CD4-positive, alpha-beta T cell treated with Interferon alpha-2 for 1 hour (primary cell): ENCODE data around the gene OSBPL10.

Source experiments
- DNase-seq, 2 donors: peaks; one replicate each; pipeline ENCODE4 v3.0.0-alpha.2; 2020 to 2022

Gene OSBPL10

DNA sequence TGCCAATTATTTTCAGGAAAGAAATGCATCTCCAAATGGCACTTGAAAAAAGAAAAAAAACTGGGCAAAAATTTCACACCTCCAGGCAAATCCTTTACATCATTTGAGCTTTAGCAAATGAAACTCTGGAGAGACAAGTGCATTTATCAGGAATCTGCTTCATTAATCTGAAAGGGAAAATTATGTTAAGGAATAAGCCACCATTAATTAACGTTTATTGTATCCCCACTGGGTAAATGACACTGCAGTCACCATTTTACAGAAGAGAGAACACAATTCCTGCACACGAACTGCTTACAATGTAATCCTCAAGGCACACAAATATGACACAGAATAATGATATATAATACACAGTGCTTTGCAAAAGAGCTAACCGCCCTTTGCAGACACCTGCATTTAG lies 217.3 kb downstream of the OSBPL10 start:
- no peak for DNase-seq

DNA sequence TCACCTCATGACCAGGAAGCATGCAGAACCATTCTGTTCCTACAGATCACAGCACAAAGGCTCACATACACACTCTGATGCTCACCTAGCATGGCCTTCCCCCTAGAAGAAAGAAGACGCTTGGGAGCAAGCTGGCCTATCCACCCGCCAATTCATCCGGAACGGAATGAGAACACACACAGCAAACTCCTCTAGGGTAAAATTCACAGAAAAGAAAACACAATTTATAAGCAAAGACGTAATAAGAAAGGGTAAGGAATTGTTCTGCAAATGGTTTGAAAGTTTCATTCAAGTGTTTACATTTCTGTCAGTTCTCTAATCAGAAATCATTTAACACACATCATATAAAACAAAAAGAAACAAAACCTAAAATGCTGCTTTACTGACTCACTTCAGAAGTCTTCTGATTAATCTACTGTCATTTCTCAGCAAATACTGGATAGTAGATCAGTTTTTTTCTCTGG lies 218.1 kb downstream of the OSBPL10 start:
- no peak for DNase-seq

DNA sequence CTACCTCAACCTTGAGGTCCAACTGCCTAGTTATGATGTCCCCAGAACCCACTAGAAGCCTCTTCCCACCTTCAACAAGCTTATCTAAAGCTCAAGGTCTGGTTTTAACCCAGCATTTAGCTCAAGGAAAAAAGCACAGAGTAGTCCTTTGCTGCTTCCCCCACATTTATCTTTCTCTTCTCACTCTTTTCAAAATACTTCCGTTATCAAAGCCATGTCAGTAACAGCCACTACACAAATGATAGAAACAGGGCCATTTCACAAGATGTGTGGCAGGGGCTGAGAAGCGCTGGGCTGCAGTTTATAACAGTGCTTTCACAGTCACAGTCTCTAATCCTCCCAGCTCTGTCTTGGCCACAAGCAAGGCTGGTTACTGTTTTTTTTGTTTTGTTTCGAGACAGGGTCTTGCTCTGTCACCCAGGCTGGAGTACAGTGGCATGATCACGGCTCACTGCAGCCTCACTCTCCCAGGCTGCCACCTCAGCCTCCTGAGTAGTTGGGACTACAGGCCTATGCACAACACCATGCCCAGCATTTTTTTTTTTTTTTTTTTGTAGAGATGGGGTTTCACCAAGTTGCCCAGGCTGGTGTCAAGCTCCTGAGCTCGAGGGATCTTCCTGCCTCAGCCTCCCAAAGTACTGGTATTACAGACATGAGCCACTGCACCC lies 218.8 kb downstream of the OSBPL10 start:
- no peak for DNase-seq

DNA sequence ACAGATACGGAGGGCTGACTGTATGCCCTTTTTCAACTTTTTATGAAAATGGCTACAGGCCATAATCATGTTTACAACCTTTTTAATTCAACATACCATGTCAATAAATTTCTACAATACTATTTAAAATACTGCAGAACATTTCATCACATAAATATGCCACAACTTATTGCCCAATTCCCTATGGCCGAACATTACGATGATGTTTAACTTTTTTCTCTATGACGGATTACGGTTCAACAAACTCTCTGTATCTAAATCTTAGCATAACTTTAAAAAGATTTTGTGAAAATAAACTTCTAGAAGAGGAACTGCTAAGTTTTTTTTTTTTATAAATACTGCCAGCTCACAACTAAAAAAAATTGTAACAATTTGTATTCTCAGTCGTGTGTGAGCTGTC lies 220.4 kb downstream of the OSBPL10 start:
- no peak for DNase-seq

DNA sequence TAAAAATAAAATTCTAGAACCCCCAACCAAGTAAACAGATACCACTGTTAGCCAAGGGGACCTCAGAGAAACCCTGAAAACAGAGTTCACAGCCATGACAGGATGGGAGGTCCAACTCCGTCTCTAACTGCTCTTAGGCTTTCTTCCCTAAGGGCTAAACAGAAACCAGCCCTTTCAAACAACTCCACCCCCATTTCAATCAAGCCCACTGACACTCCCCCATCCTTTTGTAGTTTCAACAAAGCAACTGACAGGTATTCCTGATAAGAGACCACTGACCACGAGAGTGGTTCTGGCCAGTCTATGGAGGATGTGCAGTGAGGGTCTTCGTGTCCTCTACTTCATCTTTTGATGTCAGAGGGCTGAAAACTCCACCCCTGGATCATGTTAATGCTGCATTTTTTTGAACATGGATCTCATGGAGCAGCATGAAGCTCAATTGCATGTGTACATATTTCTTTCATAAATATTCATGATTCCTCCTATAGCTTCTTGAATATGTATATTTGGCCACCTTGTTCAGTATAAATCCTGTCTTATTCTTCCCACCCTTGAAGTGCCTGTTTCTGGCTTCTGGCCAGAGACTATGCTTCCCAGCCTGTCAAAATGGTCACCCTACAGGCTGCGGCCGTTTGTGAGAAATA lies 222.6 kb downstream of the OSBPL10 start:
- no peak for DNase-seq

DNA sequence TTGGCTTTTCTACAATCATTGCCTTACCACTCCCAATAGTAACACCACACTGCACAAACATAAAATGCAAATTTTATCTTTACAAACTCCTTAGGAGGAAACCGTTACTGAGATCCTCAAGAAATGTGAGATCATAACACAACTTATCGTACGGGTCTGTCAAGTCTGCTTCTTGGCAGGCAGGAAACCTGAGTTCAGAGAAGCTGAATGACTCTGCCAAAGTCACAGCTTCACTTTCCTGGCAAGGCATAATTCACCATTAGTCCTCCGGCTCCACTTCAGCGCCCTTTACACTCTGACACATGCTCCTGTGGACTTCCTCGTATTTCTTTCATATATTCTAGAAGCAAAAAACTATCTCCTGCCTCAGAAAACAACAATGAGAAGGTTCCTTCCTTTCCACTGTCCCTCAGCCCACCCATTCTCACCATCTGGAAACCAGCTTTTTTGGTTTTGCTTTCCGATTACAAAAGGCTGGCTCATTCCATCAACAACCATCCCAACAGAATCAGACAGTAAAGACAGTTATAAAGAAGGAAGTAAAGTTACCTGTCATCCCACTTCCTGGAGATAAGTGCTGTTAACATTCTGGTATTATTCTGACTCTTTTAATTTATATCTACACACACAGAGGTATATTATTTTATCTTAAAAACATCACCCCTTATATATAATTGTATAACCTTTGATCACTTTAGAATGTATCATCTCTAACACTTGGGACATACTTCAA lies 225.0 kb downstream of the OSBPL10 start:
- no peak for DNase-seq

DNA sequence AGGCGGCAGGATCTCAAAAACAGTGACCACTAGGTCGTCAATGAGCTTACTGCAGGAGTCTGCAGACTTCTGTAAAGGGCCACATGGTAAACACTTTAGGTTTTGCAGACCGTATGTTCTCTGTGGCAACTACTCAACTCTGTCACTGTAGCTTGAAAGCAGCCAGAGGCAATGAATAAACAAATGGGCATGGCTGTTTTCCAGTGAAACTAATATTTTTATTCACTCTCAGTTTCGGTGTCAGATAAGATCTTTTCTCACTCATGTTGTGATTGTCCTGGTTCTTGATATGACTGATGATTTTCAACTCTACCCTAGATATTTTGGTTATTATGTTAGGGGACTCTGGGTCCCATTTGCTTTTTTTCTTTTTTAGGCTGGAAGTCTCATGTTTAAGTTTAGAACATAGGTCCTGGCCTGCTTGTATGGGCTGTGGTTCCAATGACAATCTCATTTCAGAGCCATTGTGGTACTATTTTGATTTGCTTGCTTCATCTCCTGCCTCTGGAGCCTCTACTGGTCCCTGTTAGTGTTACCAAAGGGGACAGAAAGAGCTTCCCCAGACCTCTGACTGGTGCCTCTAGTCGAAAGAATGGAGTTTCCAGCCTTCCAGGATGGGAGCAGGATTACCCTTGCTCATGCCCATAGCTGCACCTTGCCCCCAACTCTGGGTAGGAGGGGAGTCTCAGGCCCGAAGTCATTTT lies 226.3 kb downstream of the OSBPL10 start:
- DNase-seq = no peak

DNA sequence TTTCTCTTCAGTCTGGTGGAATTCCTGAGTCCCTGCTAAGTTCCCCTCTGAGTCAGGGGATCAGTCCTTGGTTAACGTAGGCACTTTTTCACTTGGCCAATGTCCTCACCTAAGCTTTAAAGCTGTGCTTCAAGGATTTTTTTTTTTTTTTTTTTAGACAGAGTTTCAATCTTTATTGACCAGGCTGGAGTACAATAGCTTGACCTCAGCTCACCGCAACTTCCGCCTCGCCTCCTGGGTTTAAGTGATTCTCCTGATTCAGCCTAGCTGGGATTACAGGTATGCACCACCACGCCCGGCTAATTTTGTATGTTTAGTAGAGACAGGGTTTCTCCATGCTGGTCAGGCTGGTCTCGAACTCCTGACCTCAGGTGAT lies 228.0 kb downstream of the OSBPL10 start:
- no peak for DNase-seq

DNA sequence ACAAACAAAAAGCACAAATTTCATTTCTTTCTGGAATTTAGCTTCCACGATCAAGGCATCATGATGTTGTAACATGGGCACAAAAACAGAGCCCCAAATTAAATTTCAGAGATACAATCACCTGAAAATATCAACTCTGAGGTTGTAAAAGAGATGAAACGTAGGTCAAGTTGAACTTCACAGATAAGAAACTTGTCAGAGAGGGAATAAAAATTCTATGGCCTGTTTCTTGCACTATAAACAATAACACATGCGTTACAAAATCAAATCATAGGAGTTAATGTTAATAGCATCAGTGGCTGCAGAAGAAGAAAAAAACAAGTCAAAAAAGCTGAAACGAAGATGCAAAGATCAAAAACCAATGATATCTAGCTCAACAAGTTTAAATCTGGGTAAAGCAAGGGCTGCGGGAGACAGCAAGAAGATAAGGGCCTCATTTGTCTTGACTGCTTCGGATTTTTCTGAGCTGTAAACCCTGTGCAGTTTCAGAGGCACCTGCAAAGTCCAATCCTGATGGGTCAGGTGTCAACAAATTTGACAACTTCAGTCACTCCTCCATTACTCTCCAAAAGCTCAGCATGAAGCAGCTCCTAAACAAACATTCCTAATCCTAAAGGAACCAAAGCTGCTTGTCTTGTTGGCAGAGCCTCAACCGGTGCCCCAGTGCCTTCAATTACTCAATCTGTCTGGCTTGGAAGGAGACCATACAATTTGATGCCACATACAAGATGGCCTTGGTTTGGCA lies 228.6 kb downstream of the OSBPL10 start:
- no peak for DNase-seq

DNA sequence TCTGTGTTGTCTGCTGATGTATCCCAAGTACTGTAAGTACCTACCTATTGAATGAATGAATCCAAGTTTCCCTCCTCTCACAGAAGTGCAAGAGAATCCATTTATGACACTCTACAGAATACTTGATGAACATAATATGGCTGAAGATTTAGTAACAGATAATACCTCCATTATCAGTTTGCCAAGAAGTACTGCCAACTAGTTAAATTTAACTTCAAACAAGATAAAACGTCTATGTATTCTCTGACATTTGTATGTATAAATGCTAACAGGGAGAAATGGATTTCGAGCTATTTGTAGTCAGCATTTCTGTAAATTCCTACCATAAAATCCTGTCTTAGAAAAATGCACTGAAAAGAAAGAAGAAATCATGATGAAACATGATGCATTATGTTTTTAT lies 230.7 kb downstream of the OSBPL10 start:
- DNase-seq = no peak

DNA sequence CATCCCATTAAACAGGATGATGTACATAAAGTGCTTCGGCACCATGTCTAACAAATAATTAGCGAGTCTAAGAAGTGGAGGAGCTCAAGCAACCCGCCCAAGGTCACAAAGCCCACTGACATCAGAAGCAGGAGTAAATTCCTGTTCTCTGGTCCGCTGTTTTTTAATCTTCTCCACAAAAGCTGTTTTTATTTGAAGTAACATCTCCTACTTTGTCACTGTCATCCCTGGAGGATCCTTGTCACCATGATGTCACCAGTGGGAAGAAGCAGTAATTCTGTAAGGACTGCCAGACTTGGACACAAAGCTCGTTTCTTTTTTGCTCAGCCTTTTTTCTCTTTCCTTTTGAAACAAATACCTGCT lies 232.1 kb downstream of the OSBPL10 start:
- no peak for DNase-seq

DNA sequence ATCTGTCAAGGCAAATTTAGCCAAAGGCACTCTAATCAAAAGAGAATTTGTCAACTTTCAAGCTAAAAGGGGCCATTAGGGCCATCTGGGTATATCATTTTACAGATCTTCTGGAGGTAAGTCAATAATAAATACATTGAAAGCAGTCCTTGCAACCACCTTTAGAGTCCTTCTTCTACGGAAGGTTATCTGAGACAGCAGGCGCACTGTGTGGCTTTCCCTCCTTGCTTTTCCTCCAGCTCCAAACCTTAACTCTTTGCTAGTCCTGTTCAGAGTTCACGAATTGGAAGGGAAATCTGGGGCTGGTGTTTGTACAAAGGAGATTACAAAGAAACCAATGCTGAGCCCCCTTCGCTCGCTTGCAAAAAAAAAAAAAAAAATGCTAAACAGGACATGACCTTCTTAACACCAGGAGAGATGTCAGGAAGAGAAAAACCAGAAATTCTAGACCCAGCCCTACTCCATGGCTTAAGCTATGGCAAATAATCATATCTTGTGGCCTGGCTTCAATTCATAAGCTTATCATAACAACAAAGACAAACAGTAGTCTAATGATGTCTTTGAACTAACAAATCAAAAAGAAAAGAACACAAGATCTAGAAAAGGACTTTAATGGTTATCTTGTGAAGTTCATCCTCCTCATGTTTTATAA lies 232.7 kb downstream of the OSBPL10 start:
- DNase-seq = no peak

DNA sequence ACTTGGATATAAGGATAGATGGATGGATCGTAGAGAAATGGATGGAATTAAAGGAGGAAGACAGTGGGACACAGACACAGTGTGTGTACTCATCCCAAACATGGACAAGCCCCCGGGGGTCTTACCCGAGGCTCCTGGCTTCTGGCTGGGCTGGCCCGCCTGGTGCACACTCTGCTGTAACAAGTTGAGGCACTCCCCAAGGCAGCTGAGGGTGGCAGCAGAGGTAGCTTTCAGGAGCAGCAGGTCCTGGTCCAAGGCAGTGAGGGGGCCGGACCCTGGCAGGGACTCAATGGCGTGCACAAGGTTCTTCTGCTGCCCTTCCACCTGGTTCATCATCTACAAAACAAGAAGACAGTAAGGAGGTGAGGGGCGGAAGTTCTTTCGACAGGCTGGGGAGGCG lies 233.3 kb downstream of the OSBPL10 start:
- DNase-seq = no peak

DNA sequence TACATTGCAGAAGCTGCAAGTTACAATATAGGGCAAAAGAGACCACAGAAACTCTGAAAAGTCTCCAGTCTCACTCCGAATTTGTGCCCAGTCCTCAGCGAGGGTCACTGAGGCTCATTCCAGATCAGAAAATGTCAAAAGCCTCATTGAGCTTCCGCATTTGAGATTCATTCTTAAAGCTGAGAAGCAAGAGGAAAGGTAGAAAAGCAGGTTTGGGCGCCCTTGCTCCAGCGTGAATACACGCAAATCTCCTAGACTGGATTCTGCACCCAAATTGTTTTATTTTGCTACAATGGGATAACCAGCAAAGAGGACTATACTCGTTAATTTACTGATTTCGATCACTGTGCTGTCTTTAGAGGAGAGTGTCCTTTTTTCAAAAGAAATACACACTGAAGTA lies 236.1 kb downstream of the OSBPL10 start:
- DNase-seq = no peak

DNA sequence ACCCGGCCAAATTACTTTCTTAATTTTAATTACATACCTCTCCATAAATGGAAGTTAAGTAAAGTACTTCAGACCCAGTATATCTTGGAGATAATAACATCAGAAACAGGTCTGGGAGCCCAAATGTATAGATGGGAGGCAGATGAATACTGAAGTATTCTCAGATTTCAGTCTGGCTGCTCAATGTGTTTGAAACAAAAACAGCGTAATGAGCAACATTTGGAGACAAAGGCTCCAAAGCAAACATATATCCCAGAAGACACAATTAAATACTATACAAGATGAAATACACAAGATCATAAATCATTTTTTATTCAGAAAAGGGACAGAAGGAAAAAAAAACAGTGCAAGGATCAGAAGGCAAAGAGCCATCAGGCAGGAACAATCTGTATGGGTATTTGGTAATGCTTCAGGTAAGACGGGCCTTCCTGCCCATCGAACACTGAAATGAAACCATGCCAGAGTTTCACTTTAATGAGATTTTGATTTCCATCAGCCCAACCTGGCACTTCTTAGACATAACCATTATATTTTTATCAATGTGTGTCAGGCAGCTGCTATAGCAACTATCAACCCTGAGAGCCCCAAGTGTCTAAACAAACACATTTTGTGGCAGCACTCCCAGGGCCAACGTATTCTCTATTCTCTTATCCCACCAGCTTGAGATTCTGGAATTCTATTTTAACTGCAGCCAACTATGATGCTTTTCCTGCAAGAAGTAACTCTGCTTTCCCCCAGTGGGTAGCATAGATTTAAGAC lies 237.6 kb downstream of the OSBPL10 start:
- no peak for DNase-seq

DNA sequence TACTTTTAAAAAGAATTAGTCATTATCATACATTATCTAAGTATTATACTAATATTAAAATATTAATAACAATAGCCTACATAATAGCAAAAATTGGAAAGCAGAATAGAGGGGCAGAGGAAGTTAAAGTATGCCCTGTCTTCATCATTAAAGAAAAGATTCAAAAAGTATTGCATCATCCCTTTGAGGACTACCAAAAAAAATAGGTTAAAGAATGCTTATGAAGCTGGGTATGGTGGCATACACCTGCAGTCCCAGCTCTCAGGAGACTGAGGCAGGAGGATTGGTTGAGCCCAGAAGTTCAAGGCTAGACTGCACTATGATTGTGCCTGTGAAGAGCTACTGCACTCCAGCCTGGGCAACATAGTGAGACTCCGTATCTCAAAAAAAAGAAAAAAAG lies 240.7 kb downstream of the OSBPL10 start:
- no peak for DNase-seq

DNA sequence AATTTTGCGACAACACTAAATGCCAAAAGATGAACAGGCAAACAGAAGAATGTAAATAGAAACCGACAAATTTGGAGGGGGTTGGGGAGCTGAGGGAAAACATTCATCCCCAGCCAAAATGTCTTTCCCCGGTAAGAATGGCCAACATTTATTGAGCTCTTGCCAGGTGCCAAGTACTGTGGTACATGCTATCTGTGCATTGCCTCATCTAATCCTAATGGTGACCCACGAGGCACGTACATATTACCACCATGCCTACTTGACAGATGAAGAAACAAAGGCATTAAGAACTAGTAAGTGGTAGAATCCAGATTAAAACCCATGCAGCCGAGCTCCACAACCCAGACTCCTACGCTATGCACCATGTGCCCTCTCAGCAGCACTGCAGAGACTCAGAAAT lies 242.7 kb downstream of the OSBPL10 start:
- no peak for DNase-seq

DNA sequence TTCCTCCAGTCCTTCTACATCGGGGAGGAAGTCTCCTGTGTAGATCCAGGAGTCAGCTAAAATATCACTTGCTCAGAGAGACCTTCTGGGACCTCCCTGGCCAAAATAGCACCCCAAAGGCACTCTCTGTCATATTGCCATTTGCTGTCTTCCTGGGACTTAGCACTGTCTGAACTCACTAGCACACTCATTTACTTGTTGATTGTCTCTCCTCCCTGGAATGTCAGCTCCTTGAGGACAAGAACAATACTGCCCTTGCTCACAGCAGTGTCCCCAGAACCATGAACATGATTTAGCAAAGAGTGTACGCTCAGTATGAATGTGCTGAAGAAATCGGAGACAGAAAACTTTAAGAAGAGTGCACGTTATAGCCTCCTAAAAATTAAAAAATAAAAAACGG lies 245.4 kb downstream of the OSBPL10 start:
- DNase-seq = no peak

DNA sequence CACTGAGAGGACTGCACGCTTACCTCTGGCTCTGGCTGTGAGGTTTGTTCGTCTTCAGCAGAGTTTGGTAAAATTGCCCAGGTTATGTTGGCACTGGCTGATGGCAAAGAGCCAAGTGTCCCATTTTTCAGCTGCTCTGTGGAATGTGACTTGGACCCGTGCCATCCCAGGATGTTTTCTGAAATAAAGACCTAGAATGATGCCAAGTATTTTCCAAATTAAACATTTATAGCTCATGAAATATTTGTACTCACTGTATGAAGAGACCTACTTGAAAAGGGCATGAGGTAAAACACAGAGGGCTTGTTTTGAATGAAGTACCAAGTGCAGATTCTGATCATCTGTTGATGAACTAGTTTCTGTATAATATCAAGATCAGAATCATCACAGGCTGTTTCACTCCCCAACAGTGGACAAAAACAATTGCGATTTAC lies 247.8 kb downstream of the OSBPL10 start:
- no peak for DNase-seq

DNA sequence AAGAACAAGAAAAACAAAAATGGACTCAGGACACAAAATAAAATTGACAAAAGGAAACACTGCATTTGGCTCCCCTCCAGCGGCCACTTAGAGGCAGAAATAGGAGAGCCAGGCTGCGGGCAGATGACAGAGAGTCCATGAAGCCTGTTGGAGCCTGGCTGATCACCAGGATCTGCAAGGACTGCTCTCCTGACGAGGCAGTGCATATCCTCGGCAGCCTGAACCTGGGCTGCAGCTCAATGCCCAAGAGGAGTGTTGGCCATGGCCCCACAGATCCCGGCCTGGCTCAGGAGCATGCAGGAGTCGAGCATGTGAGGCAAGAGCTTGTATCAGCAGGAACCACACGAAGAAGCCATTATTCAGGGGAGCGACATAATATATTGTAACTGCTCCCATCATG lies 248.5 kb downstream of the OSBPL10 start:
- no peak for DNase-seq

DNA sequence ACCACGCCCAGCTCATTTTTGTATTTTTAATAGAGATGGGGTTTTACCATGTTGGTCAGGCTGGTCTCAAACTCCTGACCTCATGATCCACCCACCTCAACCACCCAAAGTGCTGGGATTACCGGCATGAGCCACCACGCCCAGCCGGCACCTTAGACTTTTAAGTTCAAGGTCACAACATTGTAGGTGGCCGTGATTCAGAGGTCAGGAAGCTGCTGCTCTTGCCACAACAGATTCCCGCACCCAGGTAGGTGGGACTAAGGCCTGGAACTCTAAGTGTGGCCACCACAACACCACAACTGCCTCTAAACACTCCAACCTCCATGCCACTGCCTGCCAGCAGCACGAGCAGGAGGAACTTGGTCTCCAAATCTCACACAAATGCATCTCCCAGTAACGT lies 251.5 kb downstream of the OSBPL10 start:
- DNase-seq = no peak

DNA sequence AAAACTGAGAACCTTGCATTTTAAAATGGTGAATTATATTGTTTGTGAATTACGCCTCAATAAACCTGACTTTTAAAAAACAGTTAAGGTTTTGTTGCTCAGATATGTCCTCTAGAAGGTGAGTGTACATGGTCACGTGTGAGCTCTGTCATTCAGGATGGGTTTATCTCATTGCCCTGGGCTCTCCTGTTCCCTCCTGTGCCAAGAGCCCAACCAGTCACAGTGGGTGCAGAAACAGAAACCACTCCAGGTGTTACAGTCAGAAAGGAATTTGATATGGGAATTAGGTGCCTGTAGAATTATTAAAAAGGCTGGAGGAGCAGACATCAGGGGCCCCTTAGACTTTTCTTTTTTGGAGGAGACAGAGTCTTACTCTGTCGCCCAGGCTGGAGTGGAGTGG lies 252.0 kb downstream of the OSBPL10 start:
- DNase-seq = no peak
